ENCODE measurements around the gene RXRA.

Gene RXRA

DNA sequence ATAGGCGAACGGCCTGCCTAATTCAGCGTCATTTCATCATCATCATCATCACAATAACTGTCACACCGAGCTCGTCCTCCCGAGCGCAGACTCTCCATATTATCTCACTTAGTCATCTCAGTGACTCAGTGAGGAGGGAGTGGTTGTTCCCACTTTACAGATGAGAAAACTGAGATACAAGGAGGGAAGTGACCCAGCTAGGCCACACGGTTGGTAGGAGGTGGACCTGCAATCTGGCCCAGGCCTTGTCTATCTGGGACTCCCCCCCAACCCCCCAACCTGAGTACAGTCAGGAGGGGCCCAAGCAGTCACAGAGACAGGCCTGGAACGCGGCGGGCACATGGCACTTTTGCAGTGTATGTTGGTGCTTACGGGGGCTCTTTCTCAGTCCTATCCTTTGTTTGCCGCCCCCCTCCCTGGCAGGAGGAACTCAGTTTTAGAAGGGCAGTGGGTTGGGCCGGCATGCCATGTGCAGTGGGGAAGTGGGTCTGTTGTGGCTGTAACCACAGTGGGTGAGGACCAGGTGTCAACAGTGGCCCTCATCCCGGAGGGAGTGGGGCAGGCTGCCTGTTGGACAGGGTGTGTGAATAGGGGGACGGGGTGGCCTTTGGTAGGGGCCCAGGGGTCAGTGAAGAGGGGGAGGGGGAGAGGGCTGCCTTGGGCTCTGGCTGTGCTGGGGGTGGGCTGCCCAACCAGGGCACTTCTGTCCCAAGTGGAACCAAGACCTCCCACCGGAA is 1.7 kb upstream of the RXRA start:
- Histone ChIP-seq H3K27me3 (ENCODE audit: insufficient read depth, poor library complexity, severe bottlenecking) (no peaks in the 10 kb centered on the region), H3K27ac (replicated peaks) (peak overlapping the region; percentile 71; the same call in 1 of the 2 replicates), H3K4me3 (replicated peaks; ENCODE audit: insufficient read depth, low read length) (peak overlapping the region; percentile 58; the same call in 1 of the 2 replicates)
- no peak for TF ChIP-seq GABPA (IDR thresholded peaks at IDR 0.05; ENCODE audit: low read depth)
- no peak for TF ChIP-seq CTCF (IDR thresholded peaks at IDR 0.05; ENCODE audit: insufficient read depth, low read length)
- no peak for TF ChIP-seq REST (IDR thresholded peaks at IDR 0.05; ENCODE audit: insufficient replicate concordance, low read depth)
- no peak for TF ChIP-seq POLR2AphosphoS5 (IDR thresholded peaks at IDR 0.05; ENCODE audit: low read depth)
- TF ChIP-seq SPI1 (IDR thresholded peaks at IDR 0.05; ENCODE audit: borderline replicate concordance, low read depth) = peak; percentile 83; the same call in 1 of the 2 replicates
- peak in 1 of 2 experiments; percentile 69 for DNase-seq (ENCODE audit: low read depth in 1 of 2, low spot score in 1 of 2)

DNA sequence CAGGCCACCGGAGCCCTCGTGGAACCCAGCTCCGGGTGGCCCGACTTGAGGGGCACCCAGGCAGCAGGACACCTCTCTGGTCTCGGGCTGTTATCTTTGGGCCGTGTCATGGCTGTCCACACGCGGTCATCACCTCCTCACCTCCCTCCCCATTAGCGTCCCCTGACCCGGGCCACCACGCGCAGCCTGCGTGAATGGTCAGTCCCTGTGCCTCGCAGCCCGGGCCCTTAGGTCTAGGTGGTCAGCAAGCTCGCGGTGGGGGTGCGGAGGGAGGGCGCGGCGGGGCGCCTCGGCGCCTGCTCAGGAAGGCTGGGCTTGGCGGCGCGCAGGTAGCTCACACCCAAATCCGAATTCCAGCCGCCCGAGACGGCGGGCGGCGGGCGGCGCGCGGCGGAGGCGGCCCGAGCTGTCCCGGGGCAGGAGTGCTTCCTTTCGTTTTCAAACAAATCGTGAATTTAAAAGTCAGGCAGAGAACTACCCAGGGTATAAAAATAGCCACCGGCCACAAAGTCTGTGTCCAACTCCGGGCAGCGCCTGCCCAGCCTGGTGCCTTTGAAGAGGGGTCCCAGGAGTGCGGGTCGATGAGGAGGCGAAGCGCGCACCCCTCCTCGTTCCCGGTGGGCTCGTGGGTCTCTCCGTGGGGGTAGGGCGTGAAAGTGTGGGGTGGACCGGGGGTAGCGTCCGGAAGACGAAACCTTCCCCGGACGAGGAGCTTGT is 1.0 kb upstream of the RXRA start:
- Histone ChIP-seq H3K4me3 (replicated peaks; ENCODE audit: insufficient read depth, low read length) (peak overlapping the region; percentile 58), H3K27ac (replicated peaks) (peak overlapping the region; percentile 71), H3K27me3 (ENCODE audit: insufficient read depth, poor library complexity, severe bottlenecking) (no peaks in the 10 kb centered on the region)
- no peak for TF ChIP-seq GABPA (IDR thresholded peaks at IDR 0.05; ENCODE audit: low read depth)
- TF ChIP-seq SPI1 (IDR thresholded peaks at IDR 0.05; ENCODE audit: borderline replicate concordance, low read depth) = no peak
- TF ChIP-seq REST (IDR thresholded peaks at IDR 0.05; ENCODE audit: insufficient replicate concordance, low read depth) = no peak
- no peak for TF ChIP-seq CTCF (IDR thresholded peaks at IDR 0.05; ENCODE audit: insufficient read depth, low read length)
- TF ChIP-seq POLR2AphosphoS5 (IDR thresholded peaks at IDR 0.05; ENCODE audit: low read depth) = no peak
- peak in 1 of 2 experiments; percentile 25 for DNase-seq (ENCODE audit: low read depth in 1 of 2, low spot score in 1 of 2)

- Histone ChIP-seq H3K27ac (replicated peaks) (peak overlapping the region; percentile 76), H3K27me3 (ENCODE audit: insufficient read depth, poor library complexity, severe bottlenecking) (no peaks in the 10 kb centered on the region), H3K4me3 (replicated peaks; ENCODE audit: insufficient read depth, low read length) (peak overlapping the region; percentile 81)
- TF ChIP-seq SPI1 (IDR thresholded peaks at IDR 0.05; ENCODE audit: borderline replicate concordance, low read depth) (no peak), POLR2AphosphoS5 (IDR thresholded peaks at IDR 0.05; ENCODE audit: low read depth) (no peak), REST (IDR thresholded peaks at IDR 0.05; ENCODE audit: insufficient replicate concordance, low read depth) (no peak), GABPA (IDR thresholded peaks at IDR 0.05; ENCODE audit: low read depth) (no peak)
- no peak for DNase-seq (ENCODE audit: low read depth in 1 of 2, low spot score in 1 of 2)
Measured at GRCh38 chr9:134326724-134327601, 708 bp downstream of the RXRA start.
